ENCODE results near the gene IFNL4. TPM values are rescaled to one million over a fixed set of nuclear protein-coding genes. Genes with fewer than 3 reads are reported as not detected.

The IFNL4 gene
- total RNA-seq, 2 donors from 2014 or later, result not detected

- no peak for ATAC-seq
- H3K4me3 Mint-ChIP-seq, result no peak overlapping the region
- H3K4me1 Mint-ChIP-seq, result peaks cover 14% of the 10 kb centered on the region
- no peaks in the 10 kb centered on the region for H3K9me3 ChIP-seq (ENCODE audit: control insufficient read depth, low read length, poor library complexity, severe bottlenecking)
- peaks cover 7% of the 10 kb centered on the region for H3K36me3 Mint-ChIP-seq (ENCODE audit: low read depth)
- peaks cover 55% of the 10 kb centered on the region for H3K27me3 Mint-ChIP-seq
- no peak for DNase-seq
- peak overlapping the region; percentile 60 for H3K27ac Mint-ChIP-seq
Measured at GRCh38 chr19:39205449-39205764, 43.2 kb downstream of the IFNL4 start.

- Mint-ChIP-seq H3K36me3 (ENCODE audit: low read depth) (peaks cover 7% of the 10 kb centered on the region), H3K27me3 (peaks cover 69% of the 10 kb centered on the region), H3K4me1 (peaks cover 10% of the 10 kb centered on the region), H3K4me3 (no peak within 1 kb of the TSS), H3K27ac (peak within 1 kb of the TSS; percentile 70)
- no peaks in the 10 kb centered on the region for H3K9me3 ChIP-seq (ENCODE audit: control insufficient read depth, low read length, poor library complexity, severe bottlenecking)
- ATAC-seq (no peak), DNase-seq (no peak)
Measured at GRCh38 chr19:39203372-39204341, 45.0 kb downstream of the IFNL4 start, which contains the start of gene SYCN. Gene SYCN (minus strand): TSS chr19:39204263. CDS start chr19:39204254, 9 bp downstream.

GRCh38 chr19:39202998-39203355 is 45.7 kb downstream of the IFNL4 start:
- Mint-ChIP-seq H3K4me3 (no peak overlapping the region), H3K27ac (no peak overlapping the region), H3K36me3 (ENCODE audit: low read depth) (peaks cover 7% of the 10 kb centered on the region), H3K27me3 (peaks cover 76% of the 10 kb centered on the region), H3K4me1 (peaks cover 10% of the 10 kb centered on the region)
- H3K9me3 ChIP-seq (ENCODE audit: control insufficient read depth, low read length, poor library complexity, severe bottlenecking), result no peaks in the 10 kb centered on the region
- no peak for DNase-seq
- no peak for ATAC-seq

GRCh38 chr19:39200803-39201115 is 47.9 kb downstream of the IFNL4 start:
- peaks cover 88% of the 10 kb centered on the region for H3K27me3 Mint-ChIP-seq
- H3K4me3 Mint-ChIP-seq, result no peak overlapping the region
- H3K36me3 Mint-ChIP-seq (ENCODE audit: low read depth), result peaks cover 12% of the 10 kb centered on the region
- DNase-seq, result no peak
- H3K27ac Mint-ChIP-seq, result no peak overlapping the region
- no peak for ATAC-seq
- no peaks in the 10 kb centered on the region for H3K9me3 ChIP-seq (ENCODE audit: control insufficient read depth, low read length, poor library complexity, severe bottlenecking)
- H3K4me1 Mint-ChIP-seq, result peaks cover 22% of the 10 kb centered on the region

- Mint-ChIP-seq H3K27me3 (peaks cover 87% of the 10 kb centered on the region), H3K27ac (no peak overlapping the region), H3K36me3 (ENCODE audit: low read depth) (peaks cover 12% of the 10 kb centered on the region), H3K4me1 (peaks cover 26% of the 10 kb centered on the region), H3K4me3 (no peak overlapping the region)
- DNase-seq (no peak), ATAC-seq (no peak)
- no peaks in the 10 kb centered on the region for H3K9me3 ChIP-seq (ENCODE audit: control insufficient read depth, low read length, poor library complexity, severe bottlenecking)
Measured at GRCh38 chr19:39200066-39200802, 48.4 kb downstream of the IFNL4 start.

GRCh38 chr19:39199025-39199424 is 49.6 kb downstream of the IFNL4 start:
- H3K9me3 ChIP-seq (ENCODE audit: control insufficient read depth, low read length, poor library complexity, severe bottlenecking), result no peaks in the 10 kb centered on the region
- no peak for ATAC-seq
- H3K4me3 Mint-ChIP-seq, result no peak overlapping the region
- no peak for DNase-seq
- peaks cover 9% of the 10 kb centered on the region for H3K36me3 Mint-ChIP-seq (ENCODE audit: low read depth)
- peaks cover 85% of the 10 kb centered on the region for H3K27me3 Mint-ChIP-seq
- peaks cover 31% of the 10 kb centered on the region for H3K4me1 Mint-ChIP-seq
- no peak overlapping the region for H3K27ac Mint-ChIP-seq

GRCh38 chr19:39197808-39198207 is 50.8 kb downstream of the IFNL4 start:
- Mint-ChIP-seq H3K36me3 (ENCODE audit: low read depth) (peaks cover 6% of the 10 kb centered on the region), H3K27me3 (peaks cover 81% of the 10 kb centered on the region), H3K4me3 (peak overlapping the region; percentile 92), H3K4me1 (peaks cover 27% of the 10 kb centered on the region), H3K27ac (peak overlapping the region; percentile 77)
- DNase-seq, result no peak
- no peaks in the 10 kb centered on the region for H3K9me3 ChIP-seq (ENCODE audit: control insufficient read depth, low read length, poor library complexity, severe bottlenecking)
- no peak for ATAC-seq

- peak within 1 kb of the TSS; percentile 77 for H3K27ac Mint-ChIP-seq
- peaks cover 6% of the 10 kb centered on the region for H3K36me3 Mint-ChIP-seq (ENCODE audit: low read depth)
- DNase-seq (no peak), ATAC-seq (peak; percentile 41)
- peak within 1 kb of the TSS; percentile 92 for H3K4me3 Mint-ChIP-seq
- H3K9me3 ChIP-seq (ENCODE audit: control insufficient read depth, low read length, poor library complexity, severe bottlenecking), result no peaks in the 10 kb centered on the region
- H3K4me1 Mint-ChIP-seq, result peaks cover 27% of the 10 kb centered on the region
- peaks cover 76% of the 10 kb centered on the region for H3K27me3 Mint-ChIP-seq
Measured at GRCh38 chr19:39196860-39197562, 51.6 kb downstream of the IFNL4 start, which contains the start of gene NCCRP1. Gene NCCRP1 (plus strand): TSS chr19:39196964. CDS start chr19:39196983, 19 bp downstream.

GRCh38 chr19:39196320-39196719 is 52.3 kb downstream of the IFNL4 start:
- H3K4me3 Mint-ChIP-seq, result peak overlapping the region; percentile 79
- no peak overlapping the region for H3K27ac Mint-ChIP-seq
- no peaks in the 10 kb centered on the region for H3K9me3 ChIP-seq (ENCODE audit: control insufficient read depth, low read length, poor library complexity, severe bottlenecking)
- H3K27me3 Mint-ChIP-seq, result peaks cover 72% of the 10 kb centered on the region
- H3K36me3 Mint-ChIP-seq (ENCODE audit: low read depth), result peaks cover 4% of the 10 kb centered on the region
- ATAC-seq (peak; percentile 21), DNase-seq (no peak)
- H3K4me1 Mint-ChIP-seq, result peaks cover 25% of the 10 kb centered on the region

Other genes with a start within 250 kb of the IFNL4 start
- 1 to 10 TPM in 1 of 2 donors, under 1 TPM in 1; 0.40 to 1.6 TPM for gene FBXO27, start 216.3 kb downstream of the IFNL4 start, total RNA-seq
- not detected for gene ACP7, start 164.5 kb downstream of the IFNL4 start, total RNA-seq
- 1 to 10 TPM; 9.6 to 9.7 TPM for gene PAK4, start 123.1 kb downstream of the IFNL4 start, total RNA-seq
- gene NCCRP1, start 51.9 kb downstream of the IFNL4 start, total RNA-seq, result not detected
- gene SYCN, start 44.6 kb downstream of the IFNL4 start, total RNA-seq, result not detected
- gene IFNL3, start 3.9 kb downstream of the IFNL4 start, total RNA-seq, result not detected
- gene IFNL2, start 19.5 kb upstream of the IFNL4 start, total RNA-seq, result not detected
- not detected for gene IFNL1, start 47.6 kb upstream of the IFNL4 start, total RNA-seq
- gene LRFN1, start 72.0 kb upstream of the IFNL4 start, total RNA-seq, result 1 to 10 TPM; 2.2 to 3.7 TPM
- 100 to 1,000 TPM; 351 to 377 TPM for gene GMFG, start 87.2 kb upstream of the IFNL4 start, total RNA-seq
- 10 to 100 TPM; 64.2 to 93.2 TPM for gene SAMD4B, start 93.6 kb upstream of the IFNL4 start, total RNA-seq
- gene PAF1, start 142.2 kb upstream of the IFNL4 start, total RNA-seq, result 100 to 1,000 TPM; 113 to 127 TPM
- 10 to 100 TPM; 43.4 to 43.6 TPM for gene MED29, start 142.5 kb upstream of the IFNL4 start, total RNA-seq
- gene ZFP36, start 158.0 kb upstream of the IFNL4 start, total RNA-seq, result 1,000 to 10,000 TPM; 1,082 to 1,318 TPM
- 100 to 1,000 TPM; 119 to 129 TPM for gene PLEKHG2, start 163.8 kb upstream of the IFNL4 start, total RNA-seq
- gene RPS16, start 187.1 kb upstream of the IFNL4 start, total RNA-seq, result 1,000 to 10,000 TPM; 3,790 to 3,904 TPM
- 100 to 1,000 TPM; 346 to 352 TPM for gene SUPT5H, start 196.7 kb upstream of the IFNL4 start, total RNA-seq
- gene TIMM50, start 232.0 kb upstream of the IFNL4 start, total RNA-seq, result 10 to 100 TPM; 44.9 to 53.0 TPM